HG03439 (cell line): Measurements from ENCODE around the gene PITPNC1.
A peak's percentile ranks its signal among the peaks of the same experiment; 100 is the strongest.

Experiments
- ATAC-seq: cut with Tn5 transposase; IDR thresholded peaks from one replicate; pipeline ENCODE4 v1.9.1; 2021; ENCODE audit warnings: mild to moderate bottlenecking, moderate library complexity; ENCODE audit not compliant: unreplicated experiment

Gene PITPNC1

GRCh38 chr17:67532326-67532871 lies 155.3 kb downstream of the PITPNC1 start:
- no peak for ATAC-seq

GRCh38 chr17:67534941-67535340 lies 157.9 kb downstream of the PITPNC1 start:
- ATAC-seq, result no peak

- ATAC-seq, result no peak
Measured at GRCh38 chr17:67542219-67543114, 165.4 kb downstream of the PITPNC1 start.

- no peak for ATAC-seq
Measured at GRCh38 chr17:67544364-67544955, 167.4 kb downstream of the PITPNC1 start.

GRCh38 chr17:67546578-67547527 lies 169.8 kb downstream of the PITPNC1 start:
- ATAC-seq, result peak; percentile 94

GRCh38 chr17:67548693-67549092 lies 171.6 kb downstream of the PITPNC1 start:
- no peak for ATAC-seq

GRCh38 chr17:67549820-67550219 lies 172.7 kb downstream of the PITPNC1 start:
- ATAC-seq, result no peak

- ATAC-seq, result no peak
Measured at GRCh38 chr17:67554634-67555033, 177.6 kb downstream of the PITPNC1 start.

GRCh38 chr17:67555855-67556254 lies 178.8 kb downstream of the PITPNC1 start:
- no peak for ATAC-seq

- no peak for ATAC-seq
Measured at GRCh38 chr17:67557052-67557845, 180.2 kb downstream of the PITPNC1 start.

GRCh38 chr17:67557921-67558320 lies 180.8 kb downstream of the PITPNC1 start:
- no peak for ATAC-seq

GRCh38 chr17:67558740-67559380 lies 181.8 kb downstream of the PITPNC1 start:
- ATAC-seq, result no peak

GRCh38 chr17:67559381-67559966 lies 182.4 kb downstream of the PITPNC1 start:
- no peak for ATAC-seq

GRCh38 chr17:67562005-67562404 lies 184.9 kb downstream of the PITPNC1 start:
- ATAC-seq, result no peak

- ATAC-seq, result no peak
Measured at GRCh38 chr17:67563692-67564228, 186.7 kb downstream of the PITPNC1 start.

- ATAC-seq, result no peak
Measured at GRCh38 chr17:67565068-67565467, 188.0 kb downstream of the PITPNC1 start.

GRCh38 chr17:67566656-67567055 lies 189.6 kb downstream of the PITPNC1 start:
- no peak for ATAC-seq

- ATAC-seq, result no peak
Measured at GRCh38 chr17:67569015-67569451, 192.0 kb downstream of the PITPNC1 start.

GRCh38 chr17:67569873-67570272 lies 192.8 kb downstream of the PITPNC1 start:
- no peak for ATAC-seq
